H1 (cell line): Measurements from ENCODE around the gene PSD. TPM values are rescaled to one million over a fixed set of nuclear protein-coding genes. Genes with fewer than 3 reads are reported as not detected.

ENCODE experiments used
- CTCF ChIA-PET: fragments of 300-600 bp; sonication (Branson Sonifier 250); formaldehyde crosslinking; loops from one replicate; lab custom pipeline; 2021; ENCODE audit not compliant: partially characterized antibody; lab: Charles Lee
- POLR2A ChIA-PET: fragments of 300-600 bp; sonication (Branson Sonifier 250); formaldehyde crosslinking; loops from one replicate; lab custom pipeline; 2021; ENCODE audit warnings: inconsistent platforms; ENCODE audit not compliant: partially characterized antibody; lab: Charles Lee
- DNase-seq, 2 experiments: peaks; one replicate each; pipeline versions ENCODE4 v3.0.0 to v3.0.0-alpha.2; 2010 to 2022; ENCODE audit warnings: low spot score in 2 of 2, low read depth in 1 of 2, mixed read lengths in 1 of 2
- FAIRE-seq: peaks from 2 replicates; lab custom pipeline; 2011; peaks lifted over from hg19 to GRCh38; lab: Jason Lieb, UNC
- H2AFZ ChIP-seq: 2 replicates; pipeline ENCODE4 v1.8.1; 2012; ENCODE audit warnings: low read length, inconsistent platforms
- H2AK5ac ChIP-seq: 2 replicates; pipeline ENCODE4 v1.6.1; 2013; ENCODE audit warnings: low read depth, low read length
- H2BK120ac ChIP-seq: replicated peaks from 2 replicates; pipeline ENCODE3; 2013; ENCODE audit warnings: low read depth, low read length, inconsistent platforms
- H2BK12ac ChIP-seq: 2 replicates; pipeline ENCODE4 v1.6.1; 2013; ENCODE audit warnings: low read depth, low read length
- H2BK15ac ChIP-seq: 2 replicates; pipeline ENCODE4 v1.6.1; 2013; ENCODE audit warnings: low read length
- H2BK20ac ChIP-seq: 2 replicates; pipeline ENCODE4 v1.6.1; 2013; ENCODE audit warnings: low read length
- H2BK5ac ChIP-seq: 2 replicates; pipeline ENCODE4 v1.6.1; 2013; ENCODE audit warnings: low read depth, low read length
- H3K14ac ChIP-seq: 2 replicates; pipeline ENCODE4 v1.6.1; 2013; ENCODE audit warnings: inconsistent platforms; ENCODE audit not compliant: insufficient read length
- H3K18ac ChIP-seq: 2 replicates; pipeline ENCODE4 v1.6.1; 2013; ENCODE audit warnings: low read length; ENCODE audit errors: extremely low read depth
- H3K23ac ChIP-seq: 2 replicates; pipeline ENCODE4 v1.6.1; 2013; ENCODE audit warnings: inconsistent platforms; ENCODE audit not compliant: insufficient read length
- H3K23me2 ChIP-seq: 2 replicates; pipeline ENCODE4 v1.6.1; 2013; ENCODE audit warnings: low read depth, low read length
- H3K27ac ChIP-seq: 2 replicates; pipeline ENCODE4 v1.6.1; 2011; ENCODE audit warnings: low read depth, low read length, inconsistent platforms
- H3K27me3 ChIP-seq, 4 experiments: replicated peaks in 1 of 4; 1 replicate in 1 of 4; 2 replicates in 3 of 4; pipeline versions ENCODE4 v1.6.1 to v1.8.1; 2011 to 2013; ENCODE audit warnings: low read length in 3 of 4, mild to moderate bottlenecking in 3 of 4, inconsistent platforms in 2 of 4, mixed read lengths in 2 of 4, moderate library complexity in 1 of 4; ENCODE audit not compliant: control insufficient read depth in 3 of 4, insufficient read depth in 3 of 4; ENCODE audit errors: extremely low read depth in 1 of 4
- H3K36me3 ChIP-seq, 4 experiments: 2 replicates each; pipeline versions ENCODE4 v1.6.1 to v1.8.1; 2011 to 2013; ENCODE audit warnings: mild to moderate bottlenecking in 4 of 4, low read length in 3 of 4, moderate library complexity in 2 of 4, control low read depth in 1 of 4, inconsistent platforms in 1 of 4; ENCODE audit not compliant: insufficient read depth in 4 of 4, control insufficient read depth in 2 of 4
- H3K4ac ChIP-seq: replicated peaks from 2 replicates; pipeline ENCODE3; 2013; ENCODE audit warnings: low read length, low read depth, mixed read lengths, inconsistent platforms; ENCODE audit not compliant: insufficient read length
- H3K4me1 ChIP-seq, 4 experiments: replicated peaks in 1 of 4; 1 replicate in 1 of 4; 2 replicates in 3 of 4; pipeline versions ENCODE4 v1.6.1 to v1.8.1; 2011 to 2013; ENCODE audit warnings: low read length in 3 of 4, inconsistent platforms in 2 of 4, mixed read lengths in 1 of 4; ENCODE audit not compliant: insufficient read depth in 4 of 4, control insufficient read depth in 3 of 4
- H3K4me2 ChIP-seq, 2 experiments: 2 replicates each; pipeline versions ENCODE4 v1.6.1 to v1.8.1; 2011 to 2013; ENCODE audit warnings: low read depth in 2 of 2, low read length in 2 of 2, control low read depth in 1 of 2, inconsistent platforms in 1 of 2, mild to moderate bottlenecking in 1 of 2; ENCODE audit not compliant: insufficient read depth in 1 of 2
- H3K4me3 ChIP-seq, 4 experiments: fragments of 200-600, 300-600 bp in 1 of 4; sonication (generic), shearing (Covaris generic), sonication (Bioruptor Twin) in 1 of 4; 2 replicates each; pipeline versions ENCODE4 v1.5.1 to v1.8.1; 2011 to 2016; ENCODE audit warnings: low read length in 4 of 4, low read depth in 3 of 4, control low read depth in 2 of 4, inconsistent platforms in 2 of 4, mild to moderate bottlenecking in 2 of 4, mixed read lengths in 1 of 4, moderate library complexity in 1 of 4; ENCODE audit not compliant: insufficient read depth in 2 of 4; ENCODE audit errors: extremely low read depth in 1 of 4
- H3K56ac ChIP-seq: replicated peaks from 2 replicates; pipeline ENCODE3; 2013; ENCODE audit warnings: low read depth, mild to moderate bottlenecking, mixed read lengths, low read length, inconsistent platforms; ENCODE audit not compliant: insufficient read length
- H3K79me1 ChIP-seq: 2 replicates; pipeline ENCODE4 v1.6.1; 2013; ENCODE audit warnings: low read depth, low read length, control low read depth
- H3K79me2 ChIP-seq, 2 experiments: 2 replicates each; pipeline versions ENCODE4 v1.6.1 to v1.8.1; 2012 to 2013; ENCODE audit warnings: low read length in 2 of 2, mild to moderate bottlenecking in 2 of 2, inconsistent platforms in 1 of 2; ENCODE audit not compliant: insufficient read depth in 2 of 2, control insufficient read depth in 1 of 2
- H3K9ac ChIP-seq, 4 experiments: replicated peaks in 1 of 4; 1 replicate in 1 of 4; 2 replicates in 3 of 4; pipeline versions ENCODE4 v1.6.1 to v1.8.1; 2011 to 2013; ENCODE audit warnings: low read depth in 3 of 4, low read length in 3 of 4, control low read depth in 2 of 4, mild to moderate bottlenecking in 2 of 4, moderate library complexity in 2 of 4, inconsistent platforms in 1 of 4; ENCODE audit errors: extremely low read depth in 1 of 4
- H3K9me3 ChIP-seq, 2 experiments: 2 replicates each; pipeline versions ENCODE4 v1.6.1 to v1.8.1; 2012 to 2013; ENCODE audit warnings: mild to moderate bottlenecking in 2 of 2, moderate library complexity in 2 of 2, control low read depth in 1 of 2, inconsistent platforms in 1 of 2, low read depth in 1 of 2, low read length in 1 of 2, mixed read lengths in 1 of 2; ENCODE audit not compliant: insufficient read depth in 2 of 2
- H4K20me1 ChIP-seq, 2 experiments: replicated peaks in 1 of 2; 2 replicates each; pipeline versions ENCODE3 to v1.8.1; 2011 to 2013; ENCODE audit warnings: inconsistent platforms in 2 of 2, low read length in 2 of 2, mild to moderate bottlenecking in 1 of 2; ENCODE audit not compliant: insufficient read depth in 2 of 2, control insufficient read depth in 1 of 2
- H4K5ac ChIP-seq: 2 replicates; pipeline ENCODE4 v1.6.1; 2013; ENCODE audit warnings: low read length, low read depth, mixed read lengths, inconsistent platforms; ENCODE audit not compliant: insufficient read length
- H4K8ac ChIP-seq: 2 replicates; pipeline ENCODE4 v1.8.0; 2013; ENCODE audit warnings: mild to moderate bottlenecking, moderate library complexity, low read length, inconsistent platforms; ENCODE audit not compliant: insufficient read depth; ENCODE audit errors: extremely low read depth
- H4K91ac ChIP-seq: replicated peaks from 2 replicates; pipeline ENCODE3; 2013; ENCODE audit warnings: low read length, mixed read lengths, inconsistent platforms; ENCODE audit not compliant: insufficient read length
- ASH2L ChIP-seq: fragments of 200-600, 300-600 bp; sonication (generic); IDR thresholded peaks from one replicate; pipeline ENCODE4 v1.7.1; 2017; ENCODE audit warnings: low read length
- CHD1 ChIP-seq: IDR thresholded peaks from 2 replicates; pipeline ENCODE4 v1.6.1; 2012; ENCODE audit warnings: low read depth, low read length, improper control_type of control experiment
- CHD2 ChIP-seq: IDR thresholded peaks from 2 replicates; pipeline ENCODE4 v1.6.1; 2012; ENCODE audit warnings: low read length, improper control_type of control experiment
- KDM5A ChIP-seq: fragments of 200-600 bp; IDR thresholded peaks from 2 replicates; pipeline ENCODE4 v1.7.1; 2012; ENCODE audit warnings: mild to moderate bottlenecking, low read length, inconsistent platforms, mixed read lengths
- NANOG ChIP-seq: IDR thresholded peaks from 2 replicates; pipeline ENCODE4 v1.6.1; 2011; ENCODE audit warnings: low read length, low read depth, mild to moderate bottlenecking, inconsistent platforms; ENCODE audit not compliant: insufficient read depth, poor library complexity, severe bottlenecking
- RFX5 ChIP-seq: IDR thresholded peaks from 2 replicates; pipeline ENCODE4 v1.6.1; 2011; ENCODE audit warnings: low read depth, low read length, improper control_type of control experiment, borderline replicate concordance
- RNF2 ChIP-seq: fragments of 200-900, 300-1000 bp; sonication (generic); IDR thresholded peaks from 2 replicates; pipeline ENCODE4 v1.7.1; 2016; ENCODE audit warnings: borderline replicate concordance, low read depth, mild to moderate bottlenecking, antibody characterized with exemption, low read length; ENCODE audit not compliant: poor library complexity, severe bottlenecking; ENCODE audit errors: missing control alignments
- SAP30 ChIP-seq: fragments of 300-600 bp; sonication (generic); IDR thresholded peaks from 2 replicates; pipeline ENCODE4 v1.7.1; 2012; ENCODE audit warnings: low read length, moderate library complexity, mild to moderate bottlenecking, inconsistent platforms; ENCODE audit not compliant: insufficient read depth, insufficient replicate concordance
- TBP ChIP-seq: IDR thresholded peaks from 2 replicates; pipeline ENCODE4 v1.6.1; 2011; ENCODE audit warnings: low read depth, low read length, improper control_type of control experiment
- TEAD4 ChIP-seq: IDR thresholded peaks from 2 replicates; pipeline ENCODE4 v1.6.1; 2012; ENCODE audit warnings: low read depth, low read length, inconsistent platforms, mixed read lengths
- WGBS, 2 experiments: shearing (Covaris generic) in 1 of 2; methylation state at CpG; one replicate each; pipeline versions ENCODE4 v1.1.6 to v1.1.7; 2013 to 2015; ENCODE audit warnings: low lambda C conversion rate in 2 of 2, mixed read lengths in 2 of 2, inconsistent platforms in 1 of 2, low coverage in 1 of 2, missing lambda C conversion rate in 1 of 2; ENCODE audit not compliant: insufficient replicate concordance in 2 of 2, insufficient coverage in 1 of 2, insufficient read length in 1 of 2; ENCODE audit errors: extremely low coverage in 1 of 2, missing lambda C conversion rate in 1 of 2; 5-methylcytosine and 5-hydroxymethylcytosine counted together
- polyA plus RNA-seq, 7 experiments: library from polyadenylated mRNA; depleted of rRNA in 3 of 7; stranded (reverse) in 5 of 7; unstranded in 2 of 7; fragments of >200 nt in 5 of 7; fragments of 200-250 nt in 2 of 7; gene quantifications; 1 replicate in 5 of 7; 2 replicates in 1 of 7; 4 replicates in 1 of 7; pipeline versions ENCODE4 v1.2.1 to v1.2.3, GENCODE V29; 2011 to 2013; ENCODE audit warnings: missing spikeins in 2 of 7, mixed read lengths in 2 of 7
- total RNA-seq: library from RNA; stranded (reverse); fragmentation: NEBNext Ultra II Directional; extraction: Animal tissue kit (Norgen Biotek cat#: 25700); gene quantifications from 2 replicates; pipeline ENCODE4 v1.2.1, GENCODE V29; 2021

Gene PSD
- total and polyA plus RNA-seq, 2 of the 8 experiments (the other 6 are each of a cell fraction or from before 2014, with no cell fraction given): 5.4 to 6.0 TPM

DNA sequence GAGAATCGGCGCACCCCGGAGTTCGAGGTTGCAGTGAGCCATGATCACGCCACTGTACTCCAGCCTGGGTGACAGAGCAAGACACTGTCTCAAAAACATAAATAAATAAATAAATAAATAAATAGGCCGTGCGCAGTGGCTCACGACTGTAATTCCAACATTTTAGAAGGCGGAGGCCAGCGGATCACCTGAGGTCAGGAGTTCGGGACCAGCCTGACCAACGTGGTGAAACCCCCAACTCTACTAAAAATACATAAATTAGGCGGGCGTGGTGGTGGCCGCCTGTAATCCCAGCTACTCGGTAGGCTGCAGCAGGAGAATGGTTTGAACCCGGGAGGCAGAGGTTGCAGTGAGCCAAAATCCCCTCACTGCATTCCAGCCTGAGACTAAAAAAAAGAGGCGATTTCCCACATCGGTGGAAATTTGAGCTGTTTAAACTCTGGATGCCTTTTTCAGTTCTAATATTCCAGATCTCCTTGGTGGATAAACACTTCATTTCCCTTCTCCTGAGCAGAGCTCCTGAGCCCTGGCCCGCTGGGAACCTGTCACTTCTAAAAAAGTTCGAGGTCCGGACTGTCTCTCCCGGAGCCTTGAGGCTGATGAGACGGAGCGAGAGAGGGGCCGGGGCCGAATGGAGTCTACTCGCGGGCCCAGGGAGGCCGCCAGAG, 25.0 kb downstream of the PSD start:
- WGBS, 2 experiments: 50% methylated on average over 29 of the region's 30 CpGs; no CpG with 5 or more reads in 1 of the 2 experiments
- no peak overlapping the region for H3K23ac ChIP-seq
- H3K4me3 ChIP-seq: peak overlapping the region; percentile 29 to 69 (median 55)
- H4K20me1 ChIP-seq: peaks cover 3 to 12% of the 10 kb centered on the region in 2 experiments
- no peak overlapping the region for H2AK5ac ChIP-seq
- peaks cover 0 to 22% (median 20%) of the 10 kb centered on the region in 4 experiments; a peak in 6 of 7 replicates for H3K27me3 ChIP-seq
- H3K9me3 ChIP-seq: no peaks in the 10 kb centered on the region
- H2BK15ac ChIP-seq: no peak overlapping the region
- H3K79me2 ChIP-seq: no peaks in the 10 kb centered on the region
- DNase-seq (peak in 1 of 2 experiments; percentile 53), FAIRE-seq (no peak)
- H3K56ac ChIP-seq: no peak overlapping the region
- peaks cover 0 to 17% (median 9%) of the 10 kb centered on the region in 4 experiments; a peak in 6 of 7 replicates for H3K4me1 ChIP-seq
- H4K5ac ChIP-seq: no peak overlapping the region
- no peak overlapping the region for H3K18ac ChIP-seq
- H2BK5ac ChIP-seq: no peak overlapping the region
- no peak overlapping the region for H4K91ac ChIP-seq
- POLR2A ChIA-PET: interaction anchor here (1.0 to 5.8 kb wide), 5 partner anchors 12 to 242 kb away, joined by 3 to 33 read pairs (median 7); partner anchors contain the start of genes FBXL15 and NOLC1
- H2BK20ac ChIP-seq: no peak overlapping the region
- peak overlapping the region; percentile 98 to 100 for H3K4me2 ChIP-seq
- peaks cover 0 to 4% (median 2%) of the 10 kb centered on the region in 4 experiments; a peak in 4 of 8 replicates for H3K36me3 ChIP-seq
- H3K79me1 ChIP-seq: no peaks in the 10 kb centered on the region
- CTCF ChIA-PET: interaction anchor here (0.6 to 16.4 kb wide), 27 partner anchors 11 to 233 kb away, joined by 3 to 357 read pairs (median 5); partner anchors contain the start of genes C10orf95, ELOVL3, FBXL15 and PSD
- H2AFZ ChIP-seq: no peak overlapping the region
- no peak overlapping the region for H2BK12ac ChIP-seq
- peaks cover 13% of the 10 kb centered on the region for H3K23me2 ChIP-seq
- no peak overlapping the region for H3K4ac ChIP-seq
- no peak overlapping the region for H3K14ac ChIP-seq
- no peak overlapping the region for H4K8ac ChIP-seq
- no peak overlapping the region for H2BK120ac ChIP-seq
- no peak overlapping the region for H3K27ac ChIP-seq
- H3K9ac ChIP-seq: no peak overlapping the region
- TF ChIP-seq CHD2 (0 out of 2 replicates have a peak, but pooled peaks have one; percentile 12), RFX5 (no peak), ASH2L (no peak), TBP (peak; percentile 18; the same call in 1 of the 2 replicates), KDM5A (no peak), CHD1 (no peak), TEAD4 (0 out of 2 replicates have a peak, but pooled peaks have one; percentile 9), RNF2 (no peak), SAP30 (no peak), NANOG (no peak)
